Natural killer cell (primary cell): ENCODE data around the gene OR2V2. TPM values are rescaled to one million over a fixed set of nuclear protein-coding genes. Genes with fewer than 3 reads are reported as not detected.

Experiments
- ATAC-seq, 3 donors: fragments of 150-1000 bp in 2 of 3; fragments of 200-7000 bp in 1 of 3; cut with Tn5 transposase; 1 replicate in 1 of 3; 2 replicates in 2 of 3; pipeline ENCODE4 v1.10.0; 2021; ENCODE audit warnings: mild to moderate bottlenecking in 2 of 3, moderate library complexity in 2 of 3
- DNase-seq, 2 donors: peaks; one replicate each; pipeline versions ENCODE4 v3.0.0 to v3.0.0-alpha.2; 2013 to 2021; ENCODE audit warnings: mixed read lengths in 1 of 2
- H3K27ac ChIP-seq: one replicate; pipeline ENCODE4 v1.5.1; 2013; ENCODE audit warnings: mild to moderate bottlenecking, low read length
- H3K27me3 ChIP-seq: one replicate; pipeline ENCODE4 v1.6.1; 2013; ENCODE audit warnings: low read length; ENCODE audit not compliant: control insufficient read depth, insufficient read depth
- H3K36me3 ChIP-seq: one replicate; pipeline ENCODE4 v1.6.1; 2013; ENCODE audit warnings: low read length; ENCODE audit not compliant: control insufficient read depth, insufficient read depth
- H3K4me1 ChIP-seq: one replicate; pipeline ENCODE4 v1.6.1; 2013; ENCODE audit warnings: low read length; ENCODE audit not compliant: control insufficient read depth, insufficient read depth
- H3K4me3 ChIP-seq: one replicate; pipeline ENCODE4 v1.5.1; 2013; ENCODE audit warnings: low read length
- H3K9me3 ChIP-seq: one replicate; pipeline ENCODE4 v1.6.1; 2013; ENCODE audit warnings: low read length; ENCODE audit not compliant: control insufficient read depth, insufficient read depth
- H3K27ac Mint-ChIP-seq, 2 donors: one replicate each; pipeline ENCODE4 v1.8.0; 2022; ENCODE audit warnings: mild to moderate bottlenecking in 2 of 2, mixed read lengths in 2 of 2, moderate library complexity in 1 of 2
- H3K27me3 Mint-ChIP-seq, 2 donors: one replicate each; pipeline ENCODE4 v1.8.0; 2022; ENCODE audit warnings: low read depth in 2 of 2, mixed read lengths in 2 of 2
- H3K36me3 Mint-ChIP-seq: one replicate; pipeline ENCODE4 v1.8.0; 2022; ENCODE audit warnings: mixed read lengths
- H3K4me1 Mint-ChIP-seq, 2 donors: one replicate each; pipeline ENCODE4 v1.8.0; 2022; ENCODE audit warnings: mixed read lengths in 2 of 2
- H3K4me3 Mint-ChIP-seq: one replicate; pipeline ENCODE4 v1.8.0; 2022; ENCODE audit warnings: mild to moderate bottlenecking, moderate library complexity, mixed read lengths
- H3K9me3 Mint-ChIP-seq, 2 donors: one replicate each; pipeline ENCODE4 v1.8.0; 2022; ENCODE audit warnings: mixed read lengths in 2 of 2
- WGBS: methylation state at CpG from one replicate; pipeline ENCODE4 v1.1.7; 2013; ENCODE audit warnings: missing lambda C conversion rate; ENCODE audit not compliant: insufficient coverage; 5-methylcytosine and 5-hydroxymethylcytosine counted together
- intact Hi-C: fragments of 100-400 bp; cut with micrococcal nuclease; formaldehyde crosslinking; loops from one replicate; pipeline ENCODE4 v1.14.2; 2022
- total RNA-seq, 4 donors: library from RNA; stranded (reverse); fragments of 120-200 nt in 1 of 4; gene quantifications; one replicate each; pipeline versions ENCODE4 v1.2.3 to v1.2.4, GENCODE V29; 2013 to 2022
- TF ChIP-seq, protein P1 (sequence below): fragments of 200-600 bp; IDR thresholded peaks from one replicate; pipeline ENCODE4 v1.8.0; 2022; ENCODE audit warnings: antibody characterized with exemption

The OR2V2 gene
- total RNA-seq, 3 donors from 2014 or later (not counting 1 experiment from before 2014, with no cell fraction given): not detected

- peaks cover 30 to 45% of the 10 kb centered on the region in 2 donors for H3K4me1 Mint-ChIP-seq
- H3K27me3 Mint-ChIP-seq: peaks cover 32 to 33% of the 10 kb centered on the region in 2 donors
- DNase-seq (no peak), ATAC-seq (no peak)
- Histone ChIP-seq H3K4me3 (no peak overlapping the region), H3K9me3 (no peaks in the 10 kb centered on the region), H3K27ac (no peak overlapping the region), H3K36me3 (no peaks in the 10 kb centered on the region), H3K4me1 (peaks cover 38% of the 10 kb centered on the region), H3K27me3 (peaks cover 10% of the 10 kb centered on the region)
- peaks cover 9% of the 10 kb centered on the region for H3K36me3 Mint-ChIP-seq
- WGBS: 70% methylated on average over 9 of the region's 11 CpGs
- no peaks in the 10 kb centered on the region for H3K9me3 Mint-ChIP-seq
- TF ChIP-seq, protein P1, sequence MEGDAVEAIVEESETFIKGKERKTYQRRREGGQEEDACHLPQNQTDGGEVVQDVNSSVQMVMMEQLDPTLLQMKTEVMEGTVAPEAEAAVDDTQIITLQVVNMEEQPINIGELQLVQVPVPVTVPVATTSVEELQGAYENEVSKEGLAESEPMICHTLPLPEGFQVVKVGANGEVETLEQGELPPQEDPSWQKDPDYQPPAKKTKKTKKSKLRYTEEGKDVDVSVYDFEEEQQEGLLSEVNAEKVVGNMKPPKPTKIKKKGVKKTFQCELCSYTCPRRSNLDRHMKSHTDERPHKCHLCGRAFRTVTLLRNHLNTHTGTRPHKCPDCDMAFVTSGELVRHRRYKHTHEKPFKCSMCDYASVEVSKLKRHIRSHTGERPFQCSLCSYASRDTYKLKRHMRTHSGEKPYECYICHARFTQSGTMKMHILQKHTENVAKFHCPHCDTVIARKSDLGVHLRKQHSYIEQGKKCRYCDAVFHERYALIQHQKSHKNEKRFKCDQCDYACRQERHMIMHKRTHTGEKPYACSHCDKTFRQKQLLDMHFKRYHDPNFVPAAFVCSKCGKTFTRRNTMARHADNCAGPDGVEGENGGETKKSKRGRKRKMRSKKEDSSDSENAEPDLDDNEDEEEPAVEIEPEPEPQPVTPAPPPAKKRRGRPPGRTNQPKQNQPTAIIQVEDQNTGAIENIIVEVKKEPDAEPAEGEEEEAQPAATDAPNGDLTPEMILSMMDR: no peak
- H3K27ac Mint-ChIP-seq: no peak overlapping the region
- intact Hi-C loops: no loop called here
- H3K4me3 Mint-ChIP-seq: peak overlapping the region; percentile 90
These were observed 55.8 kb downstream of the OR2V2 start for GRCh38 chr5:181203093-181203711.

- H3K36me3 Mint-ChIP-seq: peaks cover 9% of the 10 kb centered on the region
- H3K4me1 ChIP-seq: peaks cover 38% of the 10 kb centered on the region
- TF ChIP-seq, protein P1: no peak
- no peaks in the 10 kb centered on the region for H3K9me3 ChIP-seq
- no peaks in the 10 kb centered on the region for H3K36me3 ChIP-seq
- H3K27ac Mint-ChIP-seq: peak overlapping the region in 1 of 2 donors; percentile 32
- 6% methylated on average over 17 of the region's 17 CpGs for WGBS
- H3K9me3 Mint-ChIP-seq: no peaks in the 10 kb centered on the region
- no peak overlapping the region for H3K27ac ChIP-seq
- H3K4me3 ChIP-seq: peak overlapping the region; percentile 33
- H3K4me3 Mint-ChIP-seq: peak overlapping the region; percentile 90
- H3K27me3 ChIP-seq: peaks cover 10% of the 10 kb centered on the region
- ATAC-seq (peak in 1 of 3 donors; percentile 1), DNase-seq (no peak)
- H3K27me3 Mint-ChIP-seq: peaks cover 32 to 33% of the 10 kb centered on the region in 2 donors
- H3K4me1 Mint-ChIP-seq: peaks cover 33 to 48% of the 10 kb centered on the region in 2 donors
- intact Hi-C loops: no loop called here
These were observed 56.4 kb downstream of the OR2V2 start for GRCh38 chr5:181203777-181204112.

DNA sequence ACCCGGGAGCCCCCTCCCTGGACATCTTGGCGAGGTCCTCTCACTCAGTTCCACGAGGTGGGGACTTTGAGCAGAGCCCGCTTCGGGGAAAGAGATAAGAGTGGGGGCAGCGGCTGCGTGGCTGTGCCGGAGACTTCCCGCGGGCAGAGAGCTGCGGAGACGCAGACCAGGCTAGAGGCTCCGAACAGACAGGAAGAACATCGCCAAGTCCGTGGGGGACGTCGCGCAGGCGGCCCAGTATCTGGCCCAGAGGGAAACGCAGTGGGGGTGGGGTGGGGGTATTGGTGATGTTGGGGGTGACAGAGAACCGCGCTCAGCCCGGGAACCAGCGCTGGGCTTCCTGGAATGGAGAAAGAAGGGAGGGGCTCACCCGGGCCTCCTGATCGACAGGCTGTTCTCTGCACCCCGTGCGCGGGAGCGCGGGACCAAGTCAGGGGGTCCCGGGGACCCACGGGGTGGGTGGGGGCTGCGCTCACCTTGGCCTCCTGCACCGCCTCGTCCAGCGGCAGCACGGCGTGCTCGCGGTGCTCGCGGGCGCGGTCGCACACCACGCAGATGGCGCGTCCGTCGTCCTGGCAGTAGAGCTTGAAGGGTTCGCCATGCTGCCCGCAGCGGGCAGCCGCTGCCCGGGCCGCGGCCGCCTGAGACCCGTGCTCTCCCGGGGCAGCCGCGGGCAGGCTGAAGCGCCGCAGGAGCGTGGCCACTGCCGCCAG lies 56.9 kb downstream of the OR2V2 start:
- no peaks in the 10 kb centered on the region for H3K9me3 ChIP-seq
- Mint-ChIP-seq H3K27me3 (peaks cover 32 to 33% of the 10 kb centered on the region in 2 donors), H3K27ac (peak overlapping the region in 1 of 2 donors; percentile 32), H3K36me3 (peaks cover 9% of the 10 kb centered on the region), H3K4me3 (peak overlapping the region; percentile 90), H3K4me1 (peaks cover 33 to 48% of the 10 kb centered on the region in 2 donors), H3K9me3 (no peaks in the 10 kb centered on the region)
- intact Hi-C loops: no loop called here
- no peak overlapping the region for H3K27ac ChIP-seq
- DNase-seq (peak in 1 of 2 donors; percentile 57), ATAC-seq (peak in 1 of 3 donors; percentile 7)
- 1% methylated on average over 67 of the region's 67 CpGs for WGBS
- H3K4me1 ChIP-seq: peaks cover 38% of the 10 kb centered on the region
- TF ChIP-seq, protein P1: no peak
- no peaks in the 10 kb centered on the region for H3K36me3 ChIP-seq
- peak overlapping the region; percentile 33 for H3K4me3 ChIP-seq
- peaks cover 10% of the 10 kb centered on the region for H3K27me3 ChIP-seq
